Islet precursor cell (in vitro differentiated cells): ENCODE results near the gene PAQR5.
"Not testable (repeated sequence)": the region's sequence is repeated elsewhere in the genome, so short reads cannot be mapped to it uniquely, and the experiment has no call there.

ENCODE experiments used
- DNase-seq: peaks from one replicate; pipeline ENCODE4 v3.0.0-alpha.2; 2018

PAQR5 gene

GRCh38 chr15:69358850-69359249 lies 60.1 kb downstream of the PAQR5 start:
- DNase-seq, result no peak

- DNase-seq, result peak; percentile 74
Observed at GRCh38 chr15:69359722-69360121, 61.0 kb downstream of the PAQR5 start.

- DNase-seq, result no peak
Observed at GRCh38 chr15:69360642-69361041, 61.9 kb downstream of the PAQR5 start.

- DNase-seq, result peak; percentile 37
Observed at GRCh38 chr15:69367236-69367635, 68.5 kb downstream of the PAQR5 start.

- DNase-seq, result no peak
Observed at GRCh38 chr15:69369631-69370030, 70.9 kb downstream of the PAQR5 start.

- no peak for DNase-seq
Observed at GRCh38 chr15:69373406-69373805, 74.7 kb downstream of the PAQR5 start.

GRCh38 chr15:69375151-69375790 lies 76.6 kb downstream of the PAQR5 start:
- peak; percentile 52 for DNase-seq

- DNase-seq, result peak; percentile 27
Observed at GRCh38 chr15:69377216-69377970, 78.7 kb downstream of the PAQR5 start.

GRCh38 chr15:69380100-69380725 lies 81.5 kb downstream of the PAQR5 start:
- DNase-seq, result peak; percentile 59

GRCh38 chr15:69380726-69381105 lies 82.0 kb downstream of the PAQR5 start:
- DNase-seq, result no peak

- peak; percentile 23 for DNase-seq
Observed at GRCh38 chr15:69382176-69382575, 83.5 kb downstream of the PAQR5 start.

GRCh38 chr15:69384066-69384465 lies 85.4 kb downstream of the PAQR5 start:
- DNase-seq, result not testable (repeated sequence)

GRCh38 chr15:69384626-69385598 lies 86.2 kb downstream of the PAQR5 start:
- peak; percentile 47 for DNase-seq

- DNase-seq, result no peak
Observed at GRCh38 chr15:69385831-69386230, 87.1 kb downstream of the PAQR5 start.

- peak; percentile 40 for DNase-seq
Observed at GRCh38 chr15:69386284-69386683, 87.6 kb downstream of the PAQR5 start.

- peak; percentile 64 for DNase-seq
Observed at GRCh38 chr15:69388260-69388705, 89.6 kb downstream of the PAQR5 start.

- no peak for DNase-seq
Observed at GRCh38 chr15:69389426-69389825, 90.7 kb downstream of the PAQR5 start.

- peak; percentile 79 for DNase-seq
Observed at GRCh38 chr15:69390575-69390974, 91.9 kb downstream of the PAQR5 start.

- DNase-seq, result peak; percentile 52
Observed at GRCh38 chr15:69391046-69391757, 92.5 kb downstream of the PAQR5 start.

- no peak for DNase-seq
Observed at GRCh38 chr15:69392352-69392751, 93.6 kb downstream of the PAQR5 start.

GRCh38 chr15:69393831-69394491 lies 95.2 kb downstream of the PAQR5 start:
- DNase-seq, result peak; percentile 54
